A549 (cell line): Measurements from ENCODE around the gene TRIM9. TPM values are rescaled to one million over a fixed set of nuclear protein-coding genes. Genes with fewer than 3 reads are reported as not detected.

Experiments
- ATAC-seq, 2 experiments: fragments of 200-7000 bp in 1 of 2; fragments of >200 bp in 1 of 2; cut with Nextera tagmentation in 1 of 2; cut with Tn5 transposase in 1 of 2; 3 replicates each; pipeline versions ENCODE4 v1.8.0 to v1.9.1; 2018 to 2020; ENCODE audit warnings: mild to moderate bottlenecking in 1 of 2, moderate library complexity in 1 of 2
- CTCF ChIA-PET: fragments of 300-600 bp; sonication (Branson Sonifier 250); formaldehyde crosslinking; extraction: SDS; loops from one replicate; lab custom pipeline; 2021; ENCODE audit warnings: antibody characterized with exemption, inconsistent platforms; lab: Yijun Ruan, JAX
- POLR2A ChIA-PET: fragments of 350-600 bp; formaldehyde crosslinking; extraction: SDS; loops from one replicate; lab custom pipeline; 2021; ENCODE audit warnings: antibody characterized with exemption, inconsistent platforms; lab: Yijun Ruan, JAX
- DNase-seq, 2 experiments: peaks; one replicate each; pipeline versions ENCODE4 v3.0.0 to v3.0.0-alpha.2; 2011 to 2016; ENCODE audit warnings: low read depth in 1 of 2, low spot score in 1 of 2
- FAIRE-seq: peaks from 2 replicates; lab custom pipeline; 2011; peaks lifted over from hg19 to GRCh38; lab: Jason Lieb, UNC
- H3K27ac ChIP-seq, 2 experiments: fragments of >200 bp; sonication (Bioruptor Twin); formaldehyde crosslinking; 3 replicates each; pipeline ENCODE4 v1.5.1; 2016 to 2017
- H3K4me1 ChIP-seq: fragments of >200 bp; sonication (Bioruptor Twin); formaldehyde crosslinking; 3 replicates; pipeline ENCODE4 v1.6.1; 2016
- H3K4me2 ChIP-seq: fragments of >200 bp; sonication (Bioruptor Twin); formaldehyde crosslinking; 3 replicates; pipeline ENCODE4 v1.6.1; 2016
- H3K4me3 ChIP-seq: fragments of >200 bp; sonication (Bioruptor Twin); formaldehyde crosslinking; 3 replicates; pipeline ENCODE4 v1.5.1; 2016
- H3K9me3 ChIP-seq: fragments of >200 bp; sonication (Bioruptor Twin); formaldehyde crosslinking; 3 replicates; pipeline ENCODE4 v1.6.1; 2016
- CBX8 ChIP-seq: fragments of 200-600 bp; sonication (generic); IDR thresholded peaks from 2 replicates; pipeline ENCODE4 v1.6.1; 2016
- CHD4 ChIP-seq: fragments of 200-600 bp; sonication (generic); IDR thresholded peaks from 2 replicates; pipeline ENCODE4 v1.6.1; 2016; ENCODE audit warnings: antibody characterized with exemption, mild to moderate bottlenecking, borderline replicate concordance
- EHF ChIP-seq: fragments of 250-450 bp; sonication (Bioruptor Pico); IDR thresholded peaks from 2 replicates; pipeline ENCODE4 v1.5.0; 2020; ENCODE audit warnings: mild to moderate bottlenecking
- EP300 ChIP-seq, 2 experiments: fragments of >200 bp; sonication (Bioruptor Twin); formaldehyde crosslinking; IDR thresholded peaks; 2 replicates in 1 of 2; 3 replicates in 1 of 2; pipeline ENCODE4 v1.6.1; 2016 to 2017
- ESRRA ChIP-seq: fragments of 150-350 bp; IDR thresholded peaks from 2 replicates; pipeline ENCODE4 v1.6.1; 2014; ENCODE audit warnings: mild to moderate bottlenecking, low read length, borderline replicate concordance
- FOSB ChIP-seq: fragments of 250-450 bp; sonication (Bioruptor Pico); IDR thresholded peaks from 2 replicates; pipeline ENCODE4 v1.5.0; 2020; ENCODE audit warnings: mild to moderate bottlenecking, moderate library complexity
- FOXS1 ChIP-seq: fragments of 250-450 bp; sonication (Bioruptor Pico); IDR thresholded peaks from 2 replicates; pipeline ENCODE4 v1.5.0; 2020; ENCODE audit warnings: mild to moderate bottlenecking, moderate library complexity
- GATA3 ChIP-seq: IDR thresholded peaks from 2 replicates; pipeline ENCODE4 v1.6.1; 2012; ENCODE audit warnings: borderline replicate concordance
- HEYL ChIP-seq: fragments of 250-450 bp; sonication (Bioruptor Pico); IDR thresholded peaks from 2 replicates; pipeline ENCODE4 v1.8.0; 2021; ENCODE audit warnings: mild to moderate bottlenecking, moderate library complexity
- KDM1A ChIP-seq: fragments of 200-600 bp; sonication (generic); IDR thresholded peaks from 2 replicates; pipeline ENCODE4 v1.6.1; 2016; ENCODE audit warnings: low read depth, mild to moderate bottlenecking
- MAX ChIP-seq: IDR thresholded peaks from 2 replicates; pipeline ENCODE4 v1.6.1; 2012
- MAZ ChIP-seq: fragments of 150-350 bp; IDR thresholded peaks from 2 replicates; pipeline ENCODE4 v1.6.1; 2014; ENCODE audit warnings: antibody characterized with exemption, low read depth, low read length, borderline replicate concordance
- MYC ChIP-seq: IDR thresholded peaks from 2 replicates; pipeline ENCODE4 v1.6.1; 2012; ENCODE audit warnings: mild to moderate bottlenecking, inconsistent platforms, low read length, improper control_type of control experiment, borderline replicate concordance
- NPAS2 ChIP-seq: fragments of 250-450 bp; sonication (Bioruptor Pico); IDR thresholded peaks from 2 replicates; pipeline ENCODE4 v1.8.0; 2022; ENCODE audit warnings: mild to moderate bottlenecking, moderate library complexity, borderline replicate concordance
- NR3C1 ChIP-seq: fragments of >200 bp; sonication (Bioruptor Twin); formaldehyde crosslinking; IDR thresholded peaks from 3 replicates; pipeline ENCODE4 v1.6.1; 2017
- RARB ChIP-seq: fragments of 250-450 bp; sonication (Bioruptor Pico); IDR thresholded peaks from 2 replicates; pipeline ENCODE4 v1.8.0; 2021; ENCODE audit warnings: mild to moderate bottlenecking, moderate library complexity
- RCOR1 ChIP-seq: fragments of 150-350 bp; IDR thresholded peaks from 2 replicates; pipeline ENCODE4 v1.6.1; 2014; ENCODE audit warnings: antibody characterized with exemption, low read length, low read depth
- RFX5 ChIP-seq: fragments of 450-650 bp; IDR thresholded peaks from 2 replicates; pipeline ENCODE4 v1.7.1; 2014; ENCODE audit warnings: antibody characterized with exemption, mild to moderate bottlenecking, moderate library complexity
- TFCP2L1 ChIP-seq: fragments of 250-450 bp; sonication (Bioruptor Pico); IDR thresholded peaks from 2 replicates; pipeline ENCODE4 v1.5.0; 2021; ENCODE audit warnings: mild to moderate bottlenecking
- ZFP36 ChIP-seq: fragments of 450-650 bp; IDR thresholded peaks from 2 replicates; pipeline ENCODE4 v1.6.1; 2014; ENCODE audit warnings: borderline replicate concordance; ENCODE audit not compliant: partially characterized antibody
- ZSCAN20 ChIP-seq: fragments of 250-450 bp; sonication (Bioruptor Pico); IDR thresholded peaks from 2 replicates; pipeline ENCODE4 v1.8.0; 2022; ENCODE audit warnings: mild to moderate bottlenecking, moderate library complexity
- WGBS: methylation state at CpG from one replicate; pipeline ENCODE4 v1.1.6; 2017; ENCODE audit errors: missing lambda C conversion rate; 5-methylcytosine and 5-hydroxymethylcytosine counted together
- polyA plus RNA-seq, 4 experiments: library from polyadenylated mRNA; depleted of rRNA in 3 of 4; stranded (reverse); fragments of >200 nt; fragmentation: RNase III in 1 of 4; extraction: RNeasy Plus Mini Kit Qiagen cat#74134 plus additional on column Dnase treatment in 1 of 4; gene quantifications; 2 replicates in 3 of 4; 3 replicates in 1 of 4; pipeline ENCODE4 v1.2.3, GENCODE V29; 2011 to 2017
- TF ChIP-seq, protein P1 (sequence below): fragments of >200 bp; sonication (Bioruptor Twin); formaldehyde crosslinking; IDR thresholded peaks from 3 replicates; pipeline ENCODE4 v1.6.1; 2016
- TF ChIP-seq, protein P2 (sequence below): IDR thresholded peaks from 2 replicates; pipeline ENCODE4 v1.6.1; 2012
- TF ChIP-seq, protein P3 (sequence below): fragments of 450-650 bp; IDR thresholded peaks from 2 replicates; pipeline ENCODE4 v1.6.1; 2014; ENCODE audit warnings: antibody characterized with exemption
- TF ChIP-seq, protein P4 (sequence below): fragments of 250-450 bp; sonication (Bioruptor Pico); IDR thresholded peaks from 2 replicates; pipeline ENCODE4 v1.5.0; 2020; ENCODE audit warnings: low read depth, mild to moderate bottlenecking, moderate library complexity
- TF ChIP-seq, protein P5 (sequence below): fragments of >200 bp; sonication (Bioruptor Twin); formaldehyde crosslinking; IDR thresholded peaks from 3 replicates; pipeline ENCODE4 v1.5.1; 2016

TRIM9 gene
- polyA plus RNA-seq, 2 of the 4 experiments (the other 2 are of a cell fraction): 5.4 to 21.2 TPM

- TF ChIP-seq EHF (CRISPR knock-in tag) (no peak), FOXS1 (CRISPR knock-in tag) (no peak), ZFP36 (no peak), HEYL (CRISPR knock-in tag) (no peak)
These were observed 35.9 kb downstream of the TRIM9 start (continued) for GRCh38 chr14:51059032-51059431.

GRCh38 chr14:51058382-51058781, 36.5 kb downstream of the TRIM9 start:
- Histone ChIP-seq H3K9me3 (peaks cover 16% of the 10 kb centered on the region), H3K27ac (no peak overlapping the region), H3K4me3 (no peak overlapping the region), H3K4me2 (no peak overlapping the region), H3K4me1 (no peaks in the 10 kb centered on the region)
- ATAC-seq: no peak; a peak in 1 of 6 replicates
- TF ChIP-seq, protein P1, sequence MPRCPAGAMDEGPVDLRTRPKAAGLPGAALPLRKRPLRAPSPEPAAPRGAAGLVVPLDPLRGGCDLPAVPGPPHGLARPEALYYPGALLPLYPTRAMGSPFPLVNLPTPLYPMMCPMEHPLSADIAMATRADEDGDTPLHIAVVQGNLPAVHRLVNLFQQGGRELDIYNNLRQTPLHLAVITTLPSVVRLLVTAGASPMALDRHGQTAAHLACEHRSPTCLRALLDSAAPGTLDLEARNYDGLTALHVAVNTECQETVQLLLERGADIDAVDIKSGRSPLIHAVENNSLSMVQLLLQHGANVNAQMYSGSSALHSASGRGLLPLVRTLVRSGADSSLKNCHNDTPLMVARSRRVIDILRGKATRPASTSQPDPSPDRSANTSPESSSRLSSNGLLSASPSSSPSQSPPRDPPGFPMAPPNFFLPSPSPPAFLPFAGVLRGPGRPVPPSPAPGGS: no peak
- TF ChIP-seq TFCP2L1 (CRISPR knock-in tag) (no peak), ESRRA (no peak), CBX8 (no peak), MYC (no peak), KDM1A (no peak), RCOR1 (no peak), GATA3 (no peak), RARB (CRISPR knock-in tag) (no peak), CHD4 (no peak)
- TF ChIP-seq, protein P2, sequence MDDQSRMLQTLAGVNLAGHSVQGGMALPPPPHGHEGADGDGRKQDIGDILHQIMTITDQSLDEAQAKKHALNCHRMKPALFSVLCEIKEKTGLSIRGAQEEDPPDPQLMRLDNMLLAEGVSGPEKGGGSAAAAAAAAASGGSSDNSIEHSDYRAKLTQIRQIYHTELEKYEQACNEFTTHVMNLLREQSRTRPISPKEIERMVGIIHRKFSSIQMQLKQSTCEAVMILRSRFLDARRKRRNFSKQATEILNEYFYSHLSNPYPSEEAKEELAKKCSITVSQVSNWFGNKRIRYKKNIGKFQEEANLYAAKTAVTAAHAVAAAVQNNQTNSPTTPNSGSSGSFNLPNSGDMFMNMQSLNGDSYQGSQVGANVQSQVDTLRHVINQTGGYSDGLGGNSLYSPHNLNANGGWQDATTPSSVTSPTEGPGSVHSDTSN: no peak
- TF ChIP-seq, protein P3, sequence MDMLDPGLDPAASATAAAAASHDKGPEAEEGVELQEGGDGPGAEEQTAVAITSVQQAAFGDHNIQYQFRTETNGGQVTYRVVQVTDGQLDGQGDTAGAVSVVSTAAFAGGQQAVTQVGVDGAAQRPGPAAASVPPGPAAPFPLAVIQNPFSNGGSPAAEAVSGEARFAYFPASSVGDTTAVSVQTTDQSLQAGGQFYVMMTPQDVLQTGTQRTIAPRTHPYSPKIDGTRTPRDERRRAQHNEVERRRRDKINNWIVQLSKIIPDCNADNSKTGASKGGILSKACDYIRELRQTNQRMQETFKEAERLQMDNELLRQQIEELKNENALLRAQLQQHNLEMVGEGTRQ: no peak
- FAIRE-seq: no peak
- POLR2A ChIA-PET: interaction anchor here (1.0 kb wide), 1 partner anchor 37 kb away, joined by 4 read pairs; no protein-coding TSS in a partner anchor
- no peak for DNase-seq
- CTCF ChIA-PET: interaction anchor here (0.9 kb wide), 1 partner anchor 722 kb away, joined by 3 read pairs; no protein-coding TSS in a partner anchor
- WGBS: 83% methylated on average over 4 of the region's 4 CpGs

DNA sequence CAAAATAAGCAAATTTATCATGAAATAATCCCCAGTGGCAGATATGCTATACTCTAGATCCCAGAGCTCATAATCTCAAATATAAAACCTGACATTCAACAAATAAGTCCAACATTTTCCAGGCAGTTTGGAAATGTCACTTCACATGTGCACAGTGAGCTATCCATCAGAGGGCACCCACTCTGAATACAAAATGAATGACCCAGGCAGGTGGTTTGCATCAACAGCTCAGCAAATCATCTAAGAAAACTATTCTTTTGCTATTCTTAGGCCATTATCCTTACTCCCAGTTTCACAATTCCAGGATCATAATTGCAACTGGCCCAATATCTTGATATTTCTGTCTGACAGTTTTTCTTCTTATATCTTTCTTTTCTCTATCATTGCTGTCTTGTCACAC, 38.5 kb downstream of the TRIM9 start:
- ATAC-seq: no peak
- H3K4me3 ChIP-seq: no peak overlapping the region
- FAIRE-seq: no peak
- DNase-seq: no peak
- H3K9me3 ChIP-seq: no peaks in the 10 kb centered on the region
- POLR2A ChIA-PET: interaction anchor here (0.5 kb wide), 1 partner anchor 1502 kb away, joined by 3 read pairs; no protein-coding TSS in a partner anchor
- no peak overlapping the region for H3K4me2 ChIP-seq
- no peaks in the 10 kb centered on the region for H3K4me1 ChIP-seq
- CTCF ChIA-PET: interaction anchor here (0.7 to 1.0 kb wide), 2 partner anchors 16 to 33 kb away, joined by 3 to 5 read pairs; no protein-coding TSS in a partner anchor
- H3K27ac ChIP-seq: no peak overlapping the region
- TF ChIP-seq RFX5: no peak
- no peak for TF ChIP-seq CHD4

DNA sequence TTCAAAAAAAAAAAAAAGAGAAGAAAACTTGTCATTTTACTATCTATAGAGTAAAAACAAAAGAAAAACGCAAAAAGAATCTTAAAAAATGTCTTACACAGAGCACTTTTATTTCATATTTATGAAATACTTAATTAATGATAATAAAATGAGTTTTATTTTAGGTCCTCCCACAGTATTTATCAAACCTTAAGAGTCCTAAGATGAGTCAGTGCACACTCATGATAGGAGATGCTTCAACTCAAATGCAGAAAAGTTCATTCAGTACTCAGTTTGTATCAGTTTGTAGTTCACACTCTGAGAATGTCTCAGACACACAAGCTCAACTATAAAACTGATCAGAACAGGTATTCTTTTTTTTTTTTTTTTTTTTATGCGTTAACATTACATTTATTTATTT, 41.7 kb downstream of the TRIM9 start:
- no peak overlapping the region for H3K27ac ChIP-seq
- FAIRE-seq (no peak), ATAC-seq (no peak), DNase-seq (no peak)
- no peak for TF ChIP-seq MAZ
- TF ChIP-seq MAX: no peak
- no peak for TF ChIP-seq EP300 (IDR thresholded peaks at IDR 0.05)
- TF ChIP-seq, protein P4, sequence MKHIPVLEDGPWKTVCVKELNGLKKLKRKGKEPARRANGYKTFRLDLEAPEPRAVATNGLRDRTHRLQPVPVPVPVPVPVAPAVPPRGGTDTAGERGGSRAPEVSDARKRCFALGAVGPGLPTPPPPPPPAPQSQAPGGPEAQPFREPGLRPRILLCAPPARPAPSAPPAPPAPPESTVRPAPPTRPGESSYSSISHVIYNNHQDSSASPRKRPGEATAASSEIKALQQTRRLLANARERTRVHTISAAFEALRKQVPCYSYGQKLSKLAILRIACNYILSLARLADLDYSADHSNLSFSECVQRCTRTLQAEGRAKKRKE (CRISPR knock-in tag): no peak
- no peak for TF ChIP-seq NR3C1
- TF ChIP-seq CBX8: no peak
- no peak for TF ChIP-seq NPAS2 (CRISPR knock-in tag)
- TF ChIP-seq, protein P5, sequence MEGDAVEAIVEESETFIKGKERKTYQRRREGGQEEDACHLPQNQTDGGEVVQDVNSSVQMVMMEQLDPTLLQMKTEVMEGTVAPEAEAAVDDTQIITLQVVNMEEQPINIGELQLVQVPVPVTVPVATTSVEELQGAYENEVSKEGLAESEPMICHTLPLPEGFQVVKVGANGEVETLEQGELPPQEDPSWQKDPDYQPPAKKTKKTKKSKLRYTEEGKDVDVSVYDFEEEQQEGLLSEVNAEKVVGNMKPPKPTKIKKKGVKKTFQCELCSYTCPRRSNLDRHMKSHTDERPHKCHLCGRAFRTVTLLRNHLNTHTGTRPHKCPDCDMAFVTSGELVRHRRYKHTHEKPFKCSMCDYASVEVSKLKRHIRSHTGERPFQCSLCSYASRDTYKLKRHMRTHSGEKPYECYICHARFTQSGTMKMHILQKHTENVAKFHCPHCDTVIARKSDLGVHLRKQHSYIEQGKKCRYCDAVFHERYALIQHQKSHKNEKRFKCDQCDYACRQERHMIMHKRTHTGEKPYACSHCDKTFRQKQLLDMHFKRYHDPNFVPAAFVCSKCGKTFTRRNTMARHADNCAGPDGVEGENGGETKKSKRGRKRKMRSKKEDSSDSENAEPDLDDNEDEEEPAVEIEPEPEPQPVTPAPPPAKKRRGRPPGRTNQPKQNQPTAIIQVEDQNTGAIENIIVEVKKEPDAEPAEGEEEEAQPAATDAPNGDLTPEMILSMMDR: no peak
- no peak for TF ChIP-seq FOSB (CRISPR knock-in tag)
- TF ChIP-seq ZSCAN20: no peak
- 93% methylated on average over 2 of the region's 2 CpGs for WGBS
- H3K9me3 ChIP-seq: no peaks in the 10 kb centered on the region
- H3K4me2 ChIP-seq: no peak overlapping the region
- POLR2A ChIA-PET: no interaction called here
- H3K4me3 ChIP-seq: no peak overlapping the region
- no peaks in the 10 kb centered on the region for H3K4me1 ChIP-seq
- CTCF ChIA-PET: no interaction called here
